ENCODE data around the gene KCNQ2. TPM values are rescaled to one million over a fixed set of nuclear protein-coding genes. Genes with fewer than 3 reads are reported as not detected.

KCNQ2 gene
- total RNA-seq, 1 experiment from 2014 or later: under 0.01 TPM

GRCh38 chr20:63372971-63373885, 99.2 kb downstream of the KCNQ2 start:
- no peak for DNase-seq (ENCODE audit: low read depth)

GRCh38 chr20:63371291-63371865, 101.1 kb downstream of the KCNQ2 start:
- DNase-seq (ENCODE audit: low read depth): no peak

DNA sequence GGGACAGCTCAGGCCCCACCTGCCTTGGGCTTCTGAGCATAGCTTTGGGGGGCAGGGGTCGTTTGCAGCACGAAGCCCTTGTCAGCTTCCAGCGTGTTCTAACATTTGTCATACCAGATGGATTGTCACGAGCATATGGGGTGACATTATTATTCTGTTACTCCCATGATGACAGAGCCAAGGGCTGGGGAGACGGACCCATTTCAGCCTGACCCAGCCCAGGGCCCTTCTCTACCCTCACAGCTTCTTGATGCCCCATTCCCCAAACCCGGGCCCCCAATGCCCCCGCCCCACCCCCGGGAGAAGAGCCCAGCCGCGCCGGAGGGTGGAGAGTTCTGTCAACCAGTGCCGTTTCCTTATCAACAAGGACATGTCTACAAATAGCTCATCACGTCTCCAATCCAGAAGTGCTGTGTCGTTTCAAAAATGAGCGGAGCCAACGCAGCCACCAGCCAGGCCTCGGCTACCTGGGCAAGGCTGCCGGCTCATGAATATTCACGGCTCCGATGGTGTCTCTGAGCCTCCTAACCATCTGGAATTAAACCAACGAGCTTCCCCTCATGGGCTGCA, 101.8 kb downstream of the KCNQ2 start:
- no peak for DNase-seq (ENCODE audit: low read depth)

DNA sequence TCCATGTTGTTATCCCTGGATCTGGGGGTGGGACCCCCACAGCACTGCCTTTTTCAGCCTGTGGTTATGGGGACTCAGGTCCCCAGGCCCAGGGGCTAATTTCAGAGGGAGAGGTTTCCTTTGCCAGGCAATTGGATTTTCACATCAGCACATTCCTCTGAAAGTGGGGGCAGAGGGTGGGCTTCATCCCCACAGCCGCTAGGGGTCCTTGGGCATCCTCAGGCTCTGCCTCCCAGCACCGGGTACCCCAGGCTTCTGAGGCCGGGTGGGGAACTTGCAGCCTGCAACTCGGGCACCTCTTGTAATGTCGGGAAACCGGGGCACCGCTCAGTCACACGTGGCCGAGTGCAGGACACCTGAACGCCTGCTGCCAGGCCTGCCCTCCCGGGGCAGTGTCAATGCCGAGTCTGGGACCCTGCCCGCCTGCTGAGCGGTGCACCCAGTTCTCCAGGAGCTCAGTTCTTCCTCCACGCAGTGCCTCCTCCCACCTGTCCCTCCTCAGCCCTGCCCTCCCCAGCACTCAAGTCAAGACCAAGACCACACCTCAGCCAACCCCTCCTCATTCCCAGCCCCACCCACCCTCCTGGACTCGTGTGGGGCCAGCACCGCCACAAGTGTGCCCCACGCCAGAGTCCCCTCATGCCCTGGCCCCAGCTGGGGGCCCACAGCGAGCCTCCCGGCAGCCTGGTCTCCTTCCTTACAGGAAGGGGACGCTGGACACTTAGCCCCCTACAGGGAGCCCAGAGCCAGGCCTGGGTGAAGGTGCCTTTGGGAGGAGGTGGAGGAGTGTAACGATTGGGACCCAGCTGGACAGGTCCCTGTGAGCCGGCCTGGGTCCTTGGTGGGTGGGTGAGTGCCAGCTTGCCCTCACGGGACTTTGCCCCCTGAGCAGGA, 102.5 kb downstream of the KCNQ2 start:
- DNase-seq (ENCODE audit: low read depth): no peak

DNA sequence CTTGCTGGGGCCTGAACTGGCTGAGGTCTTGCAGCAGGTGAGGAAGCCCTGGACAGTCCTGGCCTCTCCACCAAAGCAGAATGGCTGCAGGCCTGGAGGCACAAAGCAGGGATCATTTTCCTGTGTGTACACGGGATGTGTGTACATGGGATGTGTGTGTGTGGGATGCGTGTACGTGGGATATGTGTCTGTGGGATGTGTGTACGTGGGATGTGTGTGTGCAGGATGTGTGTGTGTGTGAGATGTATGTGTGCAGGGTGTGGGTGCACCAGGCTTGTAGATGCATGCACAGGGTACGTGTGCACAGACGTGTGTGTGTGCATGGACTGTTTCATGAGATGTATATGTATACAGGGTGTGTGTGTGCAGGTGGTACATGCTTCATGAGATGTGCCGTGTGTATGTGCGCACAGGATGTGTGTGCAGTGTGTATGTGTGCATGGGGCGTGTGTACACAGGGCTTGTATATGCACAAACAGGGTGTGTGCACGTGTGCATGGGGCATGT, 103.4 kb downstream of the KCNQ2 start:
- DNase-seq (ENCODE audit: low read depth): no peak

DNA sequence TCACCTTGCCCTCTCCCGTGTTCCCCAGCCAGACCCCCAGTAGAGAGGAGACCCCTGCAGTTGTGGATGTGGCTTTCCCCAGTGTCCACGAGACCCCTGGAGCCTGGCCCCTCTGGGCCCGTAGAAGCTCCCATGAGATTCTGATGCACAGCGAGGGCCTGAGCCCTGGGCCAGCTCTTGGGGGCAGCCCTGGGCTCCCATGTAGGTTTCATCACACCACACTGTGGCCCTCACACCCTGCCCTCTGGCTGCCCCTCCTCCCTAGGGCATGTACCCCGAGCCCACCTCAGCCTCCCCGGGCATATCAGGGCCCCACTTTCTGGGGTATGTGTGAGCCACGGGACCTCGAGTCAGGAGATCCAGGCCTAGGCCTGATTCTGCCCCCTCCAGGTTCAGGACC, 104.3 kb downstream of the KCNQ2 start:
- no peak for DNase-seq (ENCODE audit: low read depth)

DNA sequence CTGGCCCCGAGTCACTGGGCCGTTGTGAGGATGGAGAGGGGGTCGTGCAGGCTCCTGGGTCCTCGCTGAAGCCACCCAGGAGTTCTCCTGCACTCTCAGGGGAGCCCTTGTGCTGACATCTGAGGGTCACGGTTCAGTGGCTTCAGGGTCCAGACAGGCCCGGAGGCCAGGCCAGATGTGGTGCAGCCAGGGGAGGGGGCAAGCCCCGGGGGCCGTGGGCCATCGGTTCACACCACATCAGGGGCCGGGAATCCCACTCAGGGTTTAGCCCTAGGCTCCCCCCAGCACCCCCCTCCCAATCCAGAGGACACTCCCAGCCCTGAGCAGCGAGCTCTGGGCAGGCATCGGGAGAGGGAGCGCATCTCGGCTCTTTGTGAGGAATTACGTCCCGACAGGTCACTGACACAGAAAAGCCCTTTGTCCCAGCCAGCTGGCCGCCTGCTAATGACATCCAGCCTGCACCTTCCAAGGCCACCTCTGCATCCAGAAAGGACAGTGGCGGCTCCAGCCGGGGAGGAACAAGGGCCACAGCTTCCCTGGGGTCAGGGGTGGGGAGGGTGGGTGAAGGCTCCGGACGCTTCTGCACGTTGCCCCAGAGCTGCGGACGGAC, 104.9 kb downstream of the KCNQ2 start:
- DNase-seq (ENCODE audit: low read depth): no peak

GRCh38 chr20:63366390-63367365, 105.8 kb downstream of the KCNQ2 start:
- no peak for DNase-seq (ENCODE audit: low read depth)

DNA sequence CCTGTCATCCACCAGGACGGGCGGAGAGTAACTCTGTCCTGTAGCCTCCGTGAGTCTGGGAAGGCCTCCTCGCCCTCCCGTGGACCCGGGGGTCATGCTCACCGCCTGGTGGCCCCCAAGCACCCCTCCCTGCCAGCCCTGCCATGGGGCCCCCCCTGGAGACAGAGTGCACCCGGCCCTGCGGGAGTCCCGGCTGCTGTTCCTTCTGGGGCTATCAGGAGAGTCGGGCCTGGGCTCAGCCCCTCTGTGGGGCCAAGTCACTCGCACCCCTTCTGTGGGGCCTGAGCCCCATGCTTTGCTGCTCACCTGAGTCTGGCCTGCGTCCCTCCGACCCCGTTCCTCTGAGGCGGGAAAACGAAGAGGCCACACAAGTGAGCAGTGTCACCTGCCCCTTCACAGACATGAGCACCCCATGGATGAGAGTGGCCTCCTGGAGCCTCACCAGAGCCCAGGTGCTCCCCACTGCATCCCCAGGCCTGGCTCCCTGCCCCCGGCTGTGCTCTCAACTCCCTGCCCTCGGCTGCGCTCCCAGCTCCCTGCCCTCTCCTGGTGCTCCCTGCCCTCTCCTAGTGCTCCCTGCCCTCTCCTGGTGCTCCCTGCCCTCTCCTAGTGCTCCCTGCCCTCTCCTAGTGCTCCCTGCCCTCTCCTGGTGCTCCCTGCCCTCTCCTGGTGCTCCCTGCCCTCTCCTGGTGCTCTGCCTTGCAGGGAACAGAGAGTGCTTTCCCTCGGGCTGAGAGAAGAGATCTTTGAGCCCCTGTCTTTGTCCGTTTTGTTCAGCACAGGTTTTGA, 106.7 kb downstream of the KCNQ2 start:
- no peak for DNase-seq (ENCODE audit: low read depth)

DNA sequence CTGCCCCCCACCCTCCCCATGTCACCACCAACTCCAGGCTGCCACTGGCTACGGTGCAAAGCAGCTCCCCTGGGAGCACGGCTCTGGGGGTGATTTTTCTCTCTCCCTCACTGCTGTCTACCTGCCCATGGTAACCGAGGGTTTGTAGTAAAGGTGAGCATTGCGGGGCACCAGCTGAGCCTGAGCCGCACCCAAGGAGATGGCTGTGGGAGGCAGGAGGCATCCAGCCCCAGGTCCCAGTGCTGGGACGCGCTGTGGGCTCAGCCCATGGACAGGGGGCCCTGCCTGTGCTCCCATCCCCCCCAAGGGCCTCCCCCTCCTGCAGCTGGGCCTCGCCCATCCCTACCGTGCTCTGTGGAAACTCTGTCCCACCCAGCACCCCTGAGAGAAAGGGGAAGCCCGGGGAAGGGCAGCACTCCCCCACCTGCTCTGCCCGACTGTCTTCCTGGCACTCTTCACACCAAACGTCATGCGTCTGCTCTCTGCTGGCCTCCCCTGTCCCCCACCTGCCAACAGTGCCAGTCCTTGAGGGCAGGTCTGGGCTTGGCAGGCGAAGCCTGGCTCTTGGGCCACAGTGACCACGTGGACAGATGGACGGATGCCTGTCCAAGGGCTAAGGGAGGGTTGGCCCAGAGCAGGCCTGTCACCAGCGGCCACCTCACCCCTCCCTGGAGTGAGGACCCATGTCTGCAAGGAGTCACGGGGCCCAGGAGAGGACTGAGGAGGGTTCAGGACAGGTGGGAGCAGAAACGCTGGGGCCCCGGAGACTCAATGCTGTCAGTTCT, 107.5 kb downstream of the KCNQ2 start:
- DNase-seq (ENCODE audit: low read depth): no peak

DNA sequence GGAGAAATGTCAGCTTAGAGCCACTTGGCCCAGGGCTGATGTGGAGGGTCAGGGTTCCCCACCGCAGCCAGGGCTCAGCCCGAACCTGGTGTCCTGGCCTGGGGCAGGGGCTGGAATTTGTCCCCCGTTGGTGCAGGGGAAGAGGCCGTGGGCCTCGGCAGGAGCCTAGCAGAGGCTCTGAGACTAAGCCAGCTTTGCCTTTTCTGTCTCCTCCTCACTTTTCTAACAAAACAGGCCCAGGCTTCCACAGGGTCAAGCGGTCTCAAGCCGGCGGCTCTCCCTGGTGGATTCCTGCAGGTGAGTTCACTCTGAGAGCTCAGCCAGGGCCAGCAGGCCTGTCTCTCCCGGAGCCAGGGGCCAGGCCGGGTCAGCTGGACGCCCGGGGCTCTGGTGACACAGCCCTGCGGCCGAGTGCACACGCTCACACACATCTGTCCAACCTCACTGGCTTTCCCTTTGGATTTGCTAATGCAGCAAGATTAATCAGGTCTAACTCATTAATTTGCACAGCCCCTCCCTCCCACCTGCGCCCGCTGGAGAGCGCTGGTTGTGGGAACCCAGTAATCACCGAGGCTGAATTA, 108.4 kb downstream of the KCNQ2 start:
- no peak for DNase-seq (ENCODE audit: low read depth)

GRCh38 chr20:63363013-63363957, 109.2 kb downstream of the KCNQ2 start:
- DNase-seq (ENCODE audit: low read depth): no peak

DNA sequence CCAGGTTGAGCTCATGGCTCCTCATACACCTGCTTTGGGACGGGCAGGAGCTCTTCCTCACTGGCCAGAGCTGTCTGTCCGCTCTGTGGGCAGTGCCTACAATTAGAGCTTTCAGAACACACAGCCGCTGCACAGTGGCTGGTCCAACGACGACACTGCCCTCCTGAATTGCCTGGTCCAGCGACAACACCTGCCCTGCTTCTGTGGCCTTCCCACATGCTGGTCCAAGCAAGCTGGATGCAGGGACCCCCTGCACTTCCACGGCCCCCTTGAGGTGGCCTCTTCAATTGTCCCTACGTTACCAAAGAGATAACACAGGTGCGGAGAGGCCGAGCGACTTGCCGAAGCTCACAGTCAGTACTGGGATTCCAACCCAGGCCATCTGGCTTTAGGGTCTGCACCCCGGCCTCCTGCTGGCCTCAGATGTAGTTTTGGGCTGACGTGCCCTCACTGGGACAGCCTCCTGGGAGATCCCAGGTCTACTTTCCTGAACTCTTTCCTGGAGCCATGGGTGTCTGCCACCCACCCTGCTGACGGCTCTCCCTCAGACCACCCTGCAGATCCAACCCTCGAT, 109.9 kb downstream of the KCNQ2 start:
- DNase-seq (ENCODE audit: low read depth): no peak

- DNase-seq (ENCODE audit: low read depth): no peak
Observed at GRCh38 chr20:63361519-63362435, 110.7 kb downstream of the KCNQ2 start.

Measured in HT1080 (cell line).